Heart left ventricle (tissue), 16 donors: ENCODE measurements around the gene MFF. TPM values are rescaled to one million over a fixed set of nuclear protein-coding genes. Genes with fewer than 3 reads are reported as not detected.

Experiments used
- ATAC-seq, 4 donors: fragments of 200-7000 bp; cut with Tn5 transposase; one replicate each; pipeline ENCODE4 v1.9.1; 2020 to 2022; ENCODE audit warnings: moderate library complexity in 4 of 4, mild to moderate bottlenecking in 3 of 4, moderate number of reproducible peaks in 1 of 4
- DNase-seq, 5 donors: peaks; one replicate each; pipeline ENCODE4 v3.0.0-alpha.2; 2020
- H3K27ac ChIP-seq, 12 donors: fragments of 200-600 bp; sonication (generic) in 4 of 12; one replicate each; pipeline versions ENCODE4 v1.5.0 to v1.8.0; 2016 to 2022; ENCODE audit warnings: mild to moderate bottlenecking in 2 of 12
- H3K27me3 ChIP-seq, 9 donors: fragments of 200-600 bp; sonication (generic) in 2 of 9; one replicate each; pipeline versions ENCODE4 v1.5.1 to v1.8.0; 2016 to 2022; ENCODE audit warnings: mild to moderate bottlenecking in 3 of 9
- H3K36me3 ChIP-seq, 9 donors: fragments of 200-600 bp; sonication (generic) in 2 of 9; one replicate each; pipeline versions ENCODE4 v1.5.0 to v1.8.0; 2018 to 2022; ENCODE audit warnings: mild to moderate bottlenecking in 2 of 9
- H3K4me1 ChIP-seq, 12 donors: fragments of 200-600 bp; sonication (generic) in 4 of 12; one replicate each; pipeline versions ENCODE4 v1.5.0 to v1.8.0; 2016 to 2022; ENCODE audit warnings: mild to moderate bottlenecking in 3 of 12
- H3K4me3 ChIP-seq, 12 donors: fragments of 200-600 bp; sonication (generic) in 4 of 12; one replicate each; pipeline versions ENCODE4 v1.5.0 to v1.8.0; 2017 to 2022; ENCODE audit warnings: mild to moderate bottlenecking in 9 of 12, moderate library complexity in 4 of 12
- H3K9me3 ChIP-seq, 12 donors: fragments of 200-600 bp; sonication (generic) in 4 of 12; one replicate each; pipeline versions ENCODE4 v1.5.0 to v1.8.0; 2016 to 2022; ENCODE audit warnings: mild to moderate bottlenecking in 1 of 12
- CTCF ChIP-seq, 12 donors: fragments of 200-600 bp; sonication (generic) in 4 of 12; IDR thresholded peaks; one replicate each; pipeline versions ENCODE4 v1.5.0 to v1.8.0; 2018 to 2022; ENCODE audit warnings: antibody characterized with exemption in 12 of 12, mild to moderate bottlenecking in 5 of 12
- POLR2A ChIP-seq, 2 donors: fragments of 450-650 bp; IDR thresholded peaks; one replicate each; pipeline ENCODE4 v1.6.1; 2017; ENCODE audit warnings: antibody characterized with exemption in 2 of 2, mild to moderate bottlenecking in 2 of 2, moderate library complexity in 2 of 2
- WGBS, 4 donors: extraction: QIAGEN DNeasy Blood & Tissue Kit in 2 of 4; methylation state at CpG; one replicate each; pipeline versions ENCODE4 v1.1.5 to v1.1.7; 2013 to 2018; 5-methylcytosine and 5-hydroxymethylcytosine counted together
- intact Hi-C, 10 donors: fragments of 100-400 bp; cut with DNase I; formaldehyde crosslinking; loops; one replicate each; pipeline versions ENCODE4 v1.11.1 to v1.14.2; 2022
- polyA plus RNA-seq, 2 donors: library from polyadenylated mRNA; stranded (reverse); fragments of 200-250 nt; gene quantifications; one replicate each; pipeline ENCODE4 v1.2.3, GENCODE V29; 2013
- total RNA-seq, 9 donors: library from RNA; depleted of rRNA in 2 of 9; stranded (reverse); fragments of >200 nt in 2 of 9; fragmentation: NEBNext Ultra II Directional in 3 of 9; extraction: Animal tissue kit (Norgen Biotek cat#: 25700) in 3 of 9; gene quantifications; one replicate each; pipeline versions ENCODE4 v1.1.0 to v1.2.4, GENCODE V29; 2016 to 2023
- donor health status: ischemic (EF 13 %, LVEDD 7.1; RV severe dilation, severe dysfunction).
- donor health status: healthy with polysubstance abuse.
- donor health status: DM: no; HTN: yes; CAD: no.
- donor health status: DM: no; HTN: no; CAD: no.
- donor health status: ischemic (EF 25% LVEDD 6.9; RV normal size, moderate dysfunction).
- donor health status: ischemic (EF 25% LVEDD 5.7; RV mildly dilated, moderate dysfunction).
- donor health status: healthy.
- donor health status: DM: yes; HTN: yes; CAD: no.
- donor health status: ischemic (EF 35%, LVEDD 5.7; RV mildly dilated, moderate dysfunction).
- donor health status: nonischemic (EF 11% LVEDD 7.7; RV severe dilation, severe dysfunction).
- donor health status: DM: yes; HTN: yes; CAD: no.
- donor health status: PGD.
- donor health status: ischemic (EF 29% LVEDD 5.4; RV normal size, mild dysfunction).
- donor health status: nonischemic (EF 23%, LVEDD 6.1; RV moderate dilation, normal function).

The MFF gene
- total and polyA plus RNA-seq, 11 donors: 60.1 to 117 (median 79.7) TPM

GRCh38 chr2:227341553-227341952, 16.5 kb downstream of the MFF start:
- TF ChIP-seq CTCF (IDR thresholded peaks at IDR 0.05): no peak
- TF ChIP-seq POLR2A (IDR thresholded peaks at IDR 0.05): no peak
- Histone ChIP-seq H3K4me1 (no peaks in the 10 kb centered on the region), H3K36me3 (peaks cover 0 to 78% (median 63%) of the 10 kb centered on the region in 9 donors), H3K27ac (no peak overlapping the region), H3K27me3 (no peaks in the 10 kb centered on the region), H3K4me3 (no peak overlapping the region), H3K9me3 (no peaks in the 10 kb centered on the region)
- WGBS, 4 donors: 84 to 95% (median 93%) methylated on average over 2 of the region's 2 CpGs
- DNase-seq: no peak
- intact Hi-C loops: no loop called here
- ATAC-seq: no peak

- H3K27ac ChIP-seq: no peak overlapping the region
- ATAC-seq: no peak
- no peaks in the 10 kb centered on the region for H3K4me1 ChIP-seq
- DNase-seq: no peak
- 64 to 86% (median 79%) methylated on average over 2 of the region's 2 CpGs for WGBS, 4 donors
- intact Hi-C loops: no loop called here
- H3K27me3 ChIP-seq: no peaks in the 10 kb centered on the region
- no peaks in the 10 kb centered on the region for H3K9me3 ChIP-seq
- peaks cover 0 to 93% (median 78%) of the 10 kb centered on the region in 9 donors for H3K36me3 ChIP-seq
- no peak overlapping the region for H3K4me3 ChIP-seq
- TF ChIP-seq CTCF (IDR thresholded peaks at IDR 0.05): no peak
- no peak for TF ChIP-seq POLR2A (IDR thresholded peaks at IDR 0.05)
Observed at GRCh38 chr2:227344231-227344630, 19.2 kb downstream of the MFF start.

- Histone ChIP-seq H3K36me3 (peaks cover 0 to 86% (median 72%) of the 10 kb centered on the region in 9 donors), H3K27ac (no peak overlapping the region), H3K4me1 (no peaks in the 10 kb centered on the region), H3K4me3 (no peak overlapping the region), H3K9me3 (no peaks in the 10 kb centered on the region), H3K27me3 (no peaks in the 10 kb centered on the region)
- no peak for ATAC-seq
- WGBS, 4 donors: 84 to 91% (median 87%) methylated on average over 7 of the region's 7 CpGs
- TF ChIP-seq CTCF (IDR thresholded peaks at IDR 0.05) (no peak), POLR2A (IDR thresholded peaks at IDR 0.05) (no peak)
- intact Hi-C loops: no loop called here
- no peak for DNase-seq
Observed at GRCh38 chr2:227347117-227347516, 22.1 kb downstream of the MFF start.

- 67 to 98% (median 96%) methylated on average over 2 of the region's 2 CpGs for WGBS, 4 donors
- Histone ChIP-seq H3K36me3 (peaks cover 0 to 86% (median 64%) of the 10 kb centered on the region in 9 donors), H3K27ac (no peak overlapping the region), H3K4me3 (no peak overlapping the region), H3K9me3 (no peaks in the 10 kb centered on the region), H3K4me1 (no peaks in the 10 kb centered on the region), H3K27me3 (no peaks in the 10 kb centered on the region)
- ATAC-seq (no peak), DNase-seq (no peak)
- no peak for TF ChIP-seq CTCF (IDR thresholded peaks at IDR 0.05)
- TF ChIP-seq POLR2A (IDR thresholded peaks at IDR 0.05): no peak
- intact Hi-C loops: no loop called here
Observed at GRCh38 chr2:227348324-227348723, 23.3 kb downstream of the MFF start.
